ENCODE data around the gene DCAF11. TPM values are rescaled to one million over a fixed set of nuclear protein-coding genes. Genes with fewer than 3 reads are reported as not detected.

DCAF11 gene
- total and polyA plus RNA-seq, 2 of the 8 experiments (the other 6 are each of a cell fraction or from before 2014, with no cell fraction given), result 60.4 to 63.6 TPM

GRCh38 chr14:24110060-24110459 lies 4.5 kb upstream of the DCAF11 start:
- Histone ChIP-seq H3K27ac (ENCODE audit: low read depth, low read length) (no peak overlapping the region), H2BK120ac (replicated peaks; ENCODE audit: low read depth, low read length) (no peak overlapping the region), H4K5ac (ENCODE audit: insufficient read length, low read depth, low read length) (no peak overlapping the region), H3K4ac (replicated peaks; ENCODE audit: insufficient read length, low read depth, low read length) (no peak overlapping the region), H3K79me1 (ENCODE audit: low read depth, low read length) (no peaks in the 10 kb centered on the region), H3K14ac (ENCODE audit: insufficient read length) (no peak overlapping the region), H3K18ac (ENCODE audit: extremely low read depth, low read length) (no peak overlapping the region), H2BK20ac (ENCODE audit: low read length) (no peak overlapping the region), H3K9ac (replicated peaks in 1 of 4; ENCODE audit: extremely low read depth in 1 of 4, low read depth in 3 of 4, low read length in 3 of 4) (no peak overlapping the region), H2BK12ac (ENCODE audit: low read depth, low read length) (no peak overlapping the region), H2BK15ac (ENCODE audit: low read length) (no peak overlapping the region), H2BK5ac (ENCODE audit: low read depth, low read length) (no peak overlapping the region), H3K4me2 (ENCODE audit: insufficient read depth in 1 of 2, low read depth in 2 of 2, low read length in 2 of 2) (no peak overlapping the region), H3K36me3 (ENCODE audit: control insufficient read depth in 2 of 4, insufficient read depth in 4 of 4, low read length in 3 of 4) (no peaks in the 10 kb centered on the region), H4K20me1 (replicated peaks in 1 of 2; ENCODE audit: control insufficient read depth in 1 of 2, insufficient read depth in 2 of 2, low read length in 2 of 2) (no peaks in the 10 kb centered on the region), H4K91ac (replicated peaks; ENCODE audit: insufficient read length, low read length) (no peak overlapping the region), H2AFZ (ENCODE audit: low read length) (no peak overlapping the region), H3K27me3 (replicated peaks in 1 of 4; ENCODE audit: control insufficient read depth in 3 of 4, extremely low read depth in 1 of 4, insufficient read depth in 3 of 4, low read length in 3 of 4) (no peaks in the 10 kb centered on the region), H4K8ac (ENCODE audit: extremely low read depth, insufficient read depth, low read length) (no peak overlapping the region), H3K56ac (replicated peaks; ENCODE audit: insufficient read length, low read depth, low read length) (no peak overlapping the region), H3K79me2 (ENCODE audit: control insufficient read depth in 1 of 2, insufficient read depth in 2 of 2, low read length in 2 of 2) (no peaks in the 10 kb centered on the region), H3K23ac (ENCODE audit: insufficient read length) (no peak overlapping the region), H3K23me2 (ENCODE audit: low read depth, low read length) (peaks cover 4% of the 10 kb centered on the region), H2AK5ac (ENCODE audit: low read depth, low read length) (0 out of 2 replicates have a peak overlapping the region, but pooled peaks have one; percentile 32), H3K4me1 (replicated peaks in 1 of 4; ENCODE audit: control insufficient read depth in 3 of 4, insufficient read depth in 4 of 4, low read length in 3 of 4) (no peaks in the 10 kb centered on the region), H3K9me3 (ENCODE audit: insufficient read depth in 2 of 2, low read depth in 1 of 2, low read length in 1 of 2) (peaks cover 0 to under 1% of the 10 kb centered on the region in 2 experiments; a peak in 1 of 4 replicates), H3K4me3 (ENCODE audit: extremely low read depth in 1 of 4, insufficient read depth in 2 of 4, low read depth in 3 of 4, low read length in 4 of 4) (no peak overlapping the region)
- WGBS, 2 experiments (ENCODE audit: extremely low coverage in 1 of 2, insufficient coverage in 1 of 2, insufficient read length in 1 of 2, insufficient replicate concordance in 2 of 2, low coverage in 1 of 2, low lambda C conversion rate in 2 of 2, missing lambda C conversion rate in 1 of 2), result 93% methylated on average over 9 of the region's 9 CpGs; no CpG with 5 or more reads in 1 of the 2 experiments
- ChIA-PET CTCF (ENCODE audit: partially characterized antibody) (interaction anchor here (0.6 to 12.2 kb wide), 24 partner anchors 8 to 1038 kb away, joined by 3 to 160 read pairs (median 4); partner anchors contain the start of genes CARMIL3, CIDEB, IRF9 and MDP1), POLR2A (ENCODE audit: partially characterized antibody) (interaction anchor here (0.7 to 23.9 kb wide), 9 partner anchors 8 to 121 kb away, joined by 3 to 626 read pairs (median 4); partner anchors contain the start of genes CPNE6, DHRS4L2, PCK2 and PSME1)
- no peak for DNase-seq (ENCODE audit: low read depth in 1 of 2, low spot score in 2 of 2)
- FAIRE-seq, result no peak
- TF ChIP-seq TEAD4 (IDR thresholded peaks at IDR 0.05; ENCODE audit: low read depth, low read length), result no peak
- no peak for TF ChIP-seq CTBP2 (IDR thresholded peaks at IDR 0.05; ENCODE audit: borderline replicate concordance, insufficient read depth, insufficient read length, low read length)
- no peak for TF ChIP-seq KDM5A (IDR thresholded peaks at IDR 0.05; ENCODE audit: low read length)
- TF ChIP-seq PHF8 (conservative IDR thresholded peaks at IDR 0.05; ENCODE audit: low read depth, low read length), result no peak
- TF ChIP-seq KDM1A (IDR thresholded peaks at IDR 0.05; ENCODE audit: borderline replicate concordance, low read length), result no peak
- TF ChIP-seq BCL11A (IDR thresholded peaks at IDR 0.05; ENCODE audit: low read depth in 2 of 2, low read length in 2 of 2), result no peak

Measured in H1 (cell line).